Stomach (tissue), 4 donors: Measurements from ENCODE around the gene DPF3.

Experiments
- EP300 ChIP-seq: sonication (generic); formaldehyde crosslinking; IDR thresholded peaks from one replicate; pipeline ENCODE4 v1.6.1; 2017; ENCODE audit warnings: antibody characterized with exemption
- POLR2A ChIP-seq, 4 donors: fragments of 450-650 bp; IDR thresholded peaks; one replicate each; pipeline ENCODE4 v1.6.1; 2016; ENCODE audit warnings: antibody characterized with exemption in 4 of 4, control low read depth in 2 of 4, mild to moderate bottlenecking in 1 of 4, moderate library complexity in 1 of 4
- POLR2AphosphoS5 ChIP-seq, 3 donors: sonication (generic); formaldehyde crosslinking; IDR thresholded peaks; one replicate each; pipeline ENCODE4 v1.6.1; 2016; ENCODE audit warnings: antibody characterized with exemption in 3 of 3
- TF ChIP-seq, protein P1 (sequence below), 7 experiments: fragments of 450-650 bp in 4 of 7; fragments of 200-600 bp in 3 of 7; sonication (generic) in 3 of 7; IDR thresholded peaks; one replicate each; pipeline ENCODE4 v1.5.1; 2016 to 2019; ENCODE audit warnings: antibody characterized with exemption in 7 of 7, control low read depth in 2 of 7, mild to moderate bottlenecking in 1 of 7

DNA sequence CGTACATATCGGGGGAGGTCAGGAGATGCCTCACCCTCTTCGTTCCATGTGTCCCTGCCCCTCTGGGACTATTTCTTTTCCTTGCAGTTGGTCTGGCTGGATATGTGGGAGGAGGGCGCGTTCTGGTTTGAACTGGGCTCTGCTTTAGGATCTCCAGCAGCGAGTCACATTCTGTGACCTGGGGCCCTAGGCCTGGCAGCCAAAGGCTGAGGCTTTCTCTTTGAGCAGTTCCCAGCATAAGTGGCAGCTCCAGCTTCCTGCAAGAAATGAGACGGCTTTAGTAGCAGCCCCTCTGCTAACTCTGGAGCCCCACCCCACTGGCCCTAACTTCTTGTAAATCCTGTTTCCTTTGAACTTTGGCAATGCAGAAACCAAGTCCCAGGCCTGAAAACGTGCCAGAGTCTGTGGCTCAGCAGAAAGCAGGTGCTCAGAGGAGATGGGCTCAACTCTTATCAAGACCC is 274.8 kb downstream of the DPF3 start:
- TF ChIP-seq, protein P1, sequence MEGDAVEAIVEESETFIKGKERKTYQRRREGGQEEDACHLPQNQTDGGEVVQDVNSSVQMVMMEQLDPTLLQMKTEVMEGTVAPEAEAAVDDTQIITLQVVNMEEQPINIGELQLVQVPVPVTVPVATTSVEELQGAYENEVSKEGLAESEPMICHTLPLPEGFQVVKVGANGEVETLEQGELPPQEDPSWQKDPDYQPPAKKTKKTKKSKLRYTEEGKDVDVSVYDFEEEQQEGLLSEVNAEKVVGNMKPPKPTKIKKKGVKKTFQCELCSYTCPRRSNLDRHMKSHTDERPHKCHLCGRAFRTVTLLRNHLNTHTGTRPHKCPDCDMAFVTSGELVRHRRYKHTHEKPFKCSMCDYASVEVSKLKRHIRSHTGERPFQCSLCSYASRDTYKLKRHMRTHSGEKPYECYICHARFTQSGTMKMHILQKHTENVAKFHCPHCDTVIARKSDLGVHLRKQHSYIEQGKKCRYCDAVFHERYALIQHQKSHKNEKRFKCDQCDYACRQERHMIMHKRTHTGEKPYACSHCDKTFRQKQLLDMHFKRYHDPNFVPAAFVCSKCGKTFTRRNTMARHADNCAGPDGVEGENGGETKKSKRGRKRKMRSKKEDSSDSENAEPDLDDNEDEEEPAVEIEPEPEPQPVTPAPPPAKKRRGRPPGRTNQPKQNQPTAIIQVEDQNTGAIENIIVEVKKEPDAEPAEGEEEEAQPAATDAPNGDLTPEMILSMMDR (IDR thresholded peaks at IDR 0.05), result no peak
- TF ChIP-seq POLR2A (IDR thresholded peaks at IDR 0.05) (no peak), POLR2AphosphoS5 (IDR thresholded peaks at IDR 0.05) (no peak), EP300 (no peak)
